ENCODE data around the gene OR10H3. TPM values are rescaled to one million over a fixed set of nuclear protein-coding genes. Genes with fewer than 3 reads are reported as not detected.

OR10H3 gene
- total RNA-seq, 1 donor from 2014 or later = not detected

DNA sequence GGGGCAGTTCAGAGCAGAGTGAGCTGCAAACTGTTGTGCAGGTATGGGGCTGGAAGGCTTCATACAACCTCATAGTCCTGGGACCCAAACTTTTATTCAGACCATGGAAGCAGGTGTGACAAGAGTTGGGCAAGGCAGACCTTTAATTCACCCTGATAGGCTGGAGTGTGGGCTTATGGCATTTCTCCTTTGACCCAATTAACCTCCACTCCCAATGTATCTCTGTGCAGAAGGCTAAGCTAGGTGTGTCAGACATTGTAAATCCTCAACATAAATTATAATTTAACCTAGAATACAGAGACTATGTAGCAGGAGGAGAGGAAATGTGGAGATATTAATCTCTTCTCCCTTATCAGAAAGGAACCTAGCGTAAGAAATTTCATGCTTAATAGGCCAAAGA, 22.1 kb upstream of the OR10H3 start:
- Histone ChIP-seq H3K36me3 (ENCODE audit: insufficient read depth, low read length) (no peaks in the 10 kb centered on the region), H3K79me2 (ENCODE audit: insufficient read depth, low read length) (no peaks in the 10 kb centered on the region), H2AFZ (ENCODE audit: low read depth, low read length) (no peak overlapping the region), H3K27ac (ENCODE audit: low read depth, low read length) (no peak overlapping the region), H3K4me3 (ENCODE audit: insufficient read depth, low read depth, low read length) (no peak overlapping the region), H3K4me2 (ENCODE audit: low read length) (no peak overlapping the region), H3K9ac (ENCODE audit: low read length) (no peak overlapping the region), H3K27me3 (ENCODE audit: insufficient read depth, low read length) (no peaks in the 10 kb centered on the region), H3K9me3 (ENCODE audit: insufficient read depth, low read depth, low read length) (peaks cover 3% of the 10 kb centered on the region), H4K20me1 (ENCODE audit: insufficient read depth, low read length) (no peaks in the 10 kb centered on the region), H3K4me1 (ENCODE audit: insufficient read depth, low read length) (no peaks in the 10 kb centered on the region)
- Mint-ChIP-seq H3K4me3 (ENCODE audit: unreplicated experiment) (no peak overlapping the region), H3K27ac (ENCODE audit: unreplicated experiment) (no peak overlapping the region), H3K4me1 (ENCODE audit: low read depth, unreplicated experiment) (no peaks in the 10 kb centered on the region), H3K9me3 (ENCODE audit: unreplicated experiment) (peaks cover 5% of the 10 kb centered on the region), H3K27me3 (ENCODE audit: low read depth, unreplicated experiment) (no peaks in the 10 kb centered on the region), H3K36me3 (ENCODE audit: low read depth, unreplicated experiment) (no peaks in the 10 kb centered on the region)
- DNase-seq (ENCODE audit: low read depth) = no peak
- TF ChIP-seq, protein P1, sequence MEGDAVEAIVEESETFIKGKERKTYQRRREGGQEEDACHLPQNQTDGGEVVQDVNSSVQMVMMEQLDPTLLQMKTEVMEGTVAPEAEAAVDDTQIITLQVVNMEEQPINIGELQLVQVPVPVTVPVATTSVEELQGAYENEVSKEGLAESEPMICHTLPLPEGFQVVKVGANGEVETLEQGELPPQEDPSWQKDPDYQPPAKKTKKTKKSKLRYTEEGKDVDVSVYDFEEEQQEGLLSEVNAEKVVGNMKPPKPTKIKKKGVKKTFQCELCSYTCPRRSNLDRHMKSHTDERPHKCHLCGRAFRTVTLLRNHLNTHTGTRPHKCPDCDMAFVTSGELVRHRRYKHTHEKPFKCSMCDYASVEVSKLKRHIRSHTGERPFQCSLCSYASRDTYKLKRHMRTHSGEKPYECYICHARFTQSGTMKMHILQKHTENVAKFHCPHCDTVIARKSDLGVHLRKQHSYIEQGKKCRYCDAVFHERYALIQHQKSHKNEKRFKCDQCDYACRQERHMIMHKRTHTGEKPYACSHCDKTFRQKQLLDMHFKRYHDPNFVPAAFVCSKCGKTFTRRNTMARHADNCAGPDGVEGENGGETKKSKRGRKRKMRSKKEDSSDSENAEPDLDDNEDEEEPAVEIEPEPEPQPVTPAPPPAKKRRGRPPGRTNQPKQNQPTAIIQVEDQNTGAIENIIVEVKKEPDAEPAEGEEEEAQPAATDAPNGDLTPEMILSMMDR (IDR thresholded peaks at IDR 0.05; ENCODE audit: insufficient read depth, low read depth, low read length) = no peak
- no peak for TF ChIP-seq EZH2 (IDR thresholded peaks at IDR 0.05; ENCODE audit: insufficient read depth, low read length)
- no peak for FAIRE-seq

DNA sequence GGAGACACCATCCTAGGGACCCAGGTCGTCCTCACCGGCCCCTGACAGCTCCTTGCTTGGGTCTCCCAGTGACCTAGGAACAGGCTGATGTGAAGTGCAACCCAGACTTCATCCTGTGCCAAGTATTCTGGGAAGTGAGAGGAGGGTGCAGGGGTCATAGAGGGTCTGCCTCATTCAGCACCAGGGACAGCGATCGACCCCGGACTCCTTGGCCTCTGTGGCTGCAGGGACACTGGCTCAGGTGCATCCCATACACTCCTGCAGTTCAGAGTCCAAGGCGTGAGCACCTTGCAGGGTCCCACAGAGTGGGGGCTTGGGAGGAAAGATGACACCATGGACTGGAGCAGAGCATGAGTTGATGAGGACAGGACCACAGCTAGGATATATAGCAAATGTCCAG, 20.0 kb upstream of the OR10H3 start:
- no peak for FAIRE-seq
- Histone ChIP-seq H3K4me2 (ENCODE audit: low read length) (no peak overlapping the region), H3K4me3 (ENCODE audit: insufficient read depth, low read depth, low read length) (no peak overlapping the region), H3K4me1 (ENCODE audit: insufficient read depth, low read length) (no peaks in the 10 kb centered on the region), H3K36me3 (ENCODE audit: insufficient read depth, low read length) (no peaks in the 10 kb centered on the region), H3K9ac (ENCODE audit: low read length) (no peak overlapping the region), H4K20me1 (ENCODE audit: insufficient read depth, low read length) (no peaks in the 10 kb centered on the region), H2AFZ (ENCODE audit: low read depth, low read length) (no peak overlapping the region), H3K27me3 (ENCODE audit: insufficient read depth, low read length) (no peaks in the 10 kb centered on the region), H3K27ac (ENCODE audit: low read depth, low read length) (no peak overlapping the region), H3K79me2 (ENCODE audit: insufficient read depth, low read length) (no peaks in the 10 kb centered on the region), H3K9me3 (ENCODE audit: insufficient read depth, low read depth, low read length) (peaks cover 3% of the 10 kb centered on the region)
- Mint-ChIP-seq H3K9me3 (ENCODE audit: unreplicated experiment) (peaks cover 5% of the 10 kb centered on the region), H3K4me1 (ENCODE audit: low read depth, unreplicated experiment) (no peaks in the 10 kb centered on the region), H3K27ac (ENCODE audit: unreplicated experiment) (no peak overlapping the region), H3K27me3 (ENCODE audit: low read depth, unreplicated experiment) (no peaks in the 10 kb centered on the region), H3K4me3 (ENCODE audit: unreplicated experiment) (no peak overlapping the region), H3K36me3 (ENCODE audit: low read depth, unreplicated experiment) (no peaks in the 10 kb centered on the region)
- DNase-seq (ENCODE audit: low read depth) = no peak
- TF ChIP-seq EZH2 (IDR thresholded peaks at IDR 0.05; ENCODE audit: insufficient read depth, low read length) = no peak
- TF ChIP-seq, protein P1 (IDR thresholded peaks at IDR 0.05; ENCODE audit: insufficient read depth, low read depth, low read length) = no peak

DNA sequence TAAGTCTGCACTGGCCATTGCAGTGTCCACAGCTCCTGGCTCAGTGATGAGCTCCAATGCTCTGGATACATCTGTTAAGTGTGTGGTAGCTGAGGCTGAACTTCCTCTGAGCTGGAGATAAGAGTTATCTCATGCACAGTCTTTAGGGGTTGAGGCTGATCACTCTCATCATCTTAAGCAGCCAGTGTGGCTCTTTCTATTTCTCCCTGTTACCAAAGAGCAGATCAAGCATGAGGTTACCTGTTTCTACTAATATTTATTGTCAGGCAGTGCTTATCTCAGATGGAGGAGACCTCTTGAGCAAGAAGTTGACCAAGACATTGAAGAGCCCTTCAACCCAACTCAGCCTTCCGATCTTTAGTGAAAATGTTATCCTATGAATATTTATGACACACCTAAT, 16.5 kb upstream of the OR10H3 start:
- Mint-ChIP-seq H3K9me3 (ENCODE audit: unreplicated experiment) (peaks cover 4% of the 10 kb centered on the region), H3K27ac (ENCODE audit: unreplicated experiment) (no peak overlapping the region), H3K4me3 (ENCODE audit: unreplicated experiment) (no peak overlapping the region), H3K4me1 (ENCODE audit: low read depth, unreplicated experiment) (no peaks in the 10 kb centered on the region), H3K36me3 (ENCODE audit: low read depth, unreplicated experiment) (no peaks in the 10 kb centered on the region), H3K27me3 (ENCODE audit: low read depth, unreplicated experiment) (no peaks in the 10 kb centered on the region)
- DNase-seq (ENCODE audit: low read depth) (no peak), FAIRE-seq (no peak)
- no peaks in the 10 kb centered on the region for H4K20me1 ChIP-seq (ENCODE audit: insufficient read depth, low read length)
- no peaks in the 10 kb centered on the region for H3K27me3 ChIP-seq (ENCODE audit: insufficient read depth, low read length)
- peaks cover 3% of the 10 kb centered on the region for H3K9me3 ChIP-seq (ENCODE audit: insufficient read depth, low read depth, low read length)
- TF ChIP-seq EZH2 (IDR thresholded peaks at IDR 0.05; ENCODE audit: insufficient read depth, low read length) = no peak
- TF ChIP-seq, protein P1 (IDR thresholded peaks at IDR 0.05; ENCODE audit: insufficient read depth, low read depth, low read length) = no peak
- H3K36me3 ChIP-seq (ENCODE audit: insufficient read depth, low read length) = no peaks in the 10 kb centered on the region
- H3K27ac ChIP-seq (ENCODE audit: low read depth, low read length) = no peak overlapping the region
- no peak overlapping the region for H3K4me2 ChIP-seq (ENCODE audit: low read length)
- H3K4me3 ChIP-seq (ENCODE audit: insufficient read depth, low read depth, low read length) = no peak overlapping the region
- H3K79me2 ChIP-seq (ENCODE audit: insufficient read depth, low read length) = no peaks in the 10 kb centered on the region
- H3K9ac ChIP-seq (ENCODE audit: low read length) = no peak overlapping the region
- H3K4me1 ChIP-seq (ENCODE audit: insufficient read depth, low read length) = no peaks in the 10 kb centered on the region
- no peak overlapping the region for H2AFZ ChIP-seq (ENCODE audit: low read depth, low read length)

All from astrocyte (in vitro differentiated cells and primary cell).